Measurements from ENCODE around the gene DOLK.
"Not testable (repeated sequence)": the region's sequence is repeated elsewhere in the genome, so short reads cannot be mapped to it uniquely, and the experiment has no call there.

The DOLK gene

DNA sequence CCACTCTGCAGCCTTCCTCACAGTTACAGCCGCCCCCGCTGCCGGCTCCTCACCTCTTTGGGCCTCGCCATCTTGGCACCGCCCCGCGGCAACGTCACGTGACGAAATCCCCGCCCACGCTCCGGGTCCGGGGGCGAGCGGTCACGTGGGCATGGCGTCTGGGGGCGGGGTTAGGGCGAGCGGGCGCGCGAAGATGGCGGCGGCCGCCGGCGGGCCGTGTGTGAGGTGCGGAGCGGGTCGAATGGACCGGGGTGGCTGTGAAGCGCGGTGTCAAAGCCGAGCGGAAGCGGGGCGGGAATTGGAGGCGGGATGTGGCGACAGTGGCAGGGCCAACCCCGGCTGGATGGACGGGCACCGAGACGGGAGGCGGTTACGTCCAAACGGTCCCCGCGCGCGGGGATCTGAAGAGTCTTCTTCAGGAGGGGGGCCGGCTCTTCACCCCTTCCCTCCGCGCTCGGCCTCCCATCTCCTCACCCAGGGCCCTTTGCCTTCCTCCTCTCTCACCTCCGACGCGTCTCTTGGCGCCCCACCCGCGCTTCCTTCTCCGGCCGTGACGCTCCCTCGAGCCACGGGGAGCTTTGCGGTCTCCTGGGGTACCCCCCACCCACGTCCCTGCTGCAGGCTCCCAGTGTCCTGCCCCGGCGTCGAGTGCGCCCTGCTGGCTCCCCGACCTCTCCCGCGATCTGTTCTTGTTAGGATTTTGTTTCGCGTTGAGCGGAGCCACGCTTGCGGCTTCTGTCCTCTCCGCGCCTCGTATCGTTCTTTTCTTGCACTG is at the start of gene DOLK, which contains the start of gene NUP188:
Gene DOLK (minus strand): TSS at position 77 of the 775 bp plus-strand sequence. CDS start 300 bp downstream, outside the sequence.
Gene NUP188 (plus strand): TSS at position 173 of the 775 bp plus-strand sequence. CDS start 21 bp downstream, at position 194.
- peak; percentile 95 to 97 for DNase-seq

DNA sequence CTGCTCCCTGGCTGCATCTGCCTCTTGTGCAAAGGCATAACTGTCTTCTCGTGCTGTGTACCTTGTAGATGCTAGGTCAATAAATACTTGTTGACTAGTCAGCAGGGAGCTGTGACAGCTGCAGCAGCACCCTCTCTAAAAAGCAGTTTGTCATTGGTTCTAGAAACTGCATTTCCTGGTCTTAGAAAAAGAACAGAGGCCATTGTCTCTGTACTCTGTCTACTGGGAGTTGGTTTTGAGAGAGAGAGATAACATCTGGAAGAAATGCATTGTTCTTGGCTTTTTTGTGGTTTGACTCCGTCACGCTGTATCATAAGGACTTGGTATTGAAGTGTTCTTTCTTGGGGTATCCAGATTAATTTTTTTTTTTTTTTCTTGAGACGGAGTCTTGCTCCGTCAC is 48.4 kb upstream of the DOLK start:
- no peak for DNase-seq

GRCh38 chr9:128992995-128993394 is 45.6 kb upstream of the DOLK start:
- DNase-seq, result no peak

DNA sequence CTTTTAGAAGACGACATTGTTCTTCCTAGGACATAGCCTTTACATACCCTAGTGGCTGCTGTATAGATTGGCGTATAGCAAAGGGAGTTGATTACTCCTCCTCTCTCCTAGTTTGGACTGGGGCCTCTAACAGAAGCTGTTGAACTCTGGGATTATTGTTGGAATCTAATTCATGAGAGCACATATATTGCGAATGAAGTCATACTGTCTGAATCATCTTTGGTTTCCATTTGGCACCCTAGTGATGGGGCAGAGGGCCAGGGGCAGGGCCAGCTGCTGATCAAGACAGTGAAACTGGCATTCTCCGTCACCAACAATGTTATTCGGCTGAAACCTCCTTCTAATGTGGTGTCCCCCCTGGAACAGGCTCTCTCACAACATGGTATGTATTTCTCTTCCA is 40.4 kb upstream of the DOLK start:
- DNase-seq, result no peak

- DNase-seq, result no peak
Measured at GRCh38 chr9:128986671-128987070, 39.3 kb upstream of the DOLK start.

GRCh38 chr9:128983536-128983935 is 36.1 kb upstream of the DOLK start:
- DNase-seq, result no peak

DNA sequence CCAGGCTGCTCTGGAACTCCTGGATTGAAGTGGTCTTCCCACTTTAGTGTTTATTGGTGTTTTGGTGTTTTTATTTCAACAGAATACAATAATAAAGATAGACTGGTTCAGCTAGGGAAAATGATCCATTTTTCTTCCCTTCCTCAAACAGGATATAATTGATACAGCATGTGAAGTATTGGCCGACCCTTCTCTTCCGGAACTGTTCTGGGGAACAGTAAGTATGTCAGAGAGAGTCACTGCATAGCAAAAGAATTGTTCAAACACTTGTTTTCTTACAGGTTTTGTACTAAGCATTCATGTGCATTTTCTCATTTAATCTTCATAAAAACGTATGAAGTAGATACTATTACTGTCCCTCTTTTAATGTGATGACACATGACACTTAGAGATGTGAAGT is 31.7 kb upstream of the DOLK start:
- DNase-seq, result no peak

GRCh38 chr9:128972956-128973355 is 25.6 kb upstream of the DOLK start:
- DNase-seq, result no peak

- no peak for DNase-seq
Measured at GRCh38 chr9:128969491-128969890, 22.1 kb upstream of the DOLK start.

- not testable (repeated sequence) for DNase-seq
Measured at GRCh38 chr9:128961403-128961802, 14.0 kb upstream of the DOLK start.

- no peak for DNase-seq
Measured at GRCh38 chr9:128947277-128947526, 201 bp downstream of the DOLK start.

DNA sequence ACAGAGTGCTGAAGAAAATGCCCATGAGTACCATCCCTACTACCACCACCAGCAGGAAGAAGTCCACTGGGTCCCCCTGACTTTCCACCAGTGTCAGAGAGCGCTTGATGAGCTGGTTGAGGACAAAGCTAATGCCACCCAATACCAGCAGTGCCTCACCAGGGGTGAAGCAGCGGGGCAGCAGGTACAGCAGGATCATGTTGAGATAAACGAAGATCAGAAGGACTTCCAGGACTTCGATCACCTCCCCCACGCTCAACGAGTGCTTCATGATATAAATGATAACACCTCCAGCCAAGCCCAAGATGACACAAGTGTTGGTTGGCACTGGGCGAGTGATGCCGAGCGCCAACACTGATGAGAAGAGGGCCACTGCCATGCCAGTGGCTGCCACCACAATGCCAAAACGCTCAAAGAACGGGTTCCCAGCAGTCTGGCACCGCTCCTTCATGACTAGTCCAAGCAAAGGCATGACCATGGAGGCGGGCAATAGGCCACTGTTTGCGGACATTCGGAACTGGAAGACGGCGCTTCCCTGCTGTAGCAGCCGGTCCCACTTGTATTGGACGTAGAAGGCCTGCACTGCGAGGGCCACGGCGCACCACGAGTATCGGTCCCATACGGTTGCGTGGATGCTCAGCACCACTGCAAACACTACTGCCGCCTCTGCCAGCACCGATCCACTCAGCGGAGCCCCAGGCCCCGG is 679 bp downstream of the DOLK start:
- DNase-seq, result no peak

DNA sequence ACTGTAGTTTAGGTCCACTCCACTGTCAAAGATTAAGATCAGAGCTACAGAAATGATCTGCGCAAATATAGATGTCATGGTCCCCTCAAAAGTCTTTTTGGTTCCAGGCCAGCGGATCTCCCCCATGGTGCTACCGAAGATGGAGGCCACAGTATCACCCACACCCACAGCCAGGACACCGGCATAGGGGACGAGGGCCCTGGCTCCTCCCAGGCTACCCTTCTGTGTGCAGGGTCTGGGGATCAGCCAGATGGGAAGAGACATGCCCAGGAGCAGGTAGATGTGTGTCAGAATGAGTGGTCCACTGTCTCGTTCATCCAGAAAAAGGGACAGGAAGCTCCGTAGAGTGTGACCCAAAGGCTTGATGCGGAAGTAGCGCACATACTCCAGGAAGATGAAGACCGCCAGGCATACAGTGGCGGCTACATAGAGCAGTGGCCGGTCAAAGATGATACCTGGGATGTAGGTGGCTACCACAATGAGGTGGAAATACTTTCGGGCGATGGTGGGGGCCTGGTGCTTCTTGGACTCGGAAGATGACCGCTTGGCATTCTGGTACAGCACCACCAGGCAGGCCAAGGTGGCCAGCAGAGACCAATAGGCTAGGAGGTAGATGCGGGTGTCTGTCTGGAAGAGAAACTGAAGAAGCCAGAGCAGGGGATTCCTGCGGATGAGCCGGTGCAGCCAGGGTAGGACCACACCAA is 1.5 kb downstream of the DOLK start:
- no peak for DNase-seq

- DNase-seq, result not testable (repeated sequence)
Measured at GRCh38 chr9:128944966-128945365, 2.4 kb downstream of the DOLK start.

GRCh38 chr9:128943832-128944620 is 3.4 kb downstream of the DOLK start:
- no peak for DNase-seq

DNA sequence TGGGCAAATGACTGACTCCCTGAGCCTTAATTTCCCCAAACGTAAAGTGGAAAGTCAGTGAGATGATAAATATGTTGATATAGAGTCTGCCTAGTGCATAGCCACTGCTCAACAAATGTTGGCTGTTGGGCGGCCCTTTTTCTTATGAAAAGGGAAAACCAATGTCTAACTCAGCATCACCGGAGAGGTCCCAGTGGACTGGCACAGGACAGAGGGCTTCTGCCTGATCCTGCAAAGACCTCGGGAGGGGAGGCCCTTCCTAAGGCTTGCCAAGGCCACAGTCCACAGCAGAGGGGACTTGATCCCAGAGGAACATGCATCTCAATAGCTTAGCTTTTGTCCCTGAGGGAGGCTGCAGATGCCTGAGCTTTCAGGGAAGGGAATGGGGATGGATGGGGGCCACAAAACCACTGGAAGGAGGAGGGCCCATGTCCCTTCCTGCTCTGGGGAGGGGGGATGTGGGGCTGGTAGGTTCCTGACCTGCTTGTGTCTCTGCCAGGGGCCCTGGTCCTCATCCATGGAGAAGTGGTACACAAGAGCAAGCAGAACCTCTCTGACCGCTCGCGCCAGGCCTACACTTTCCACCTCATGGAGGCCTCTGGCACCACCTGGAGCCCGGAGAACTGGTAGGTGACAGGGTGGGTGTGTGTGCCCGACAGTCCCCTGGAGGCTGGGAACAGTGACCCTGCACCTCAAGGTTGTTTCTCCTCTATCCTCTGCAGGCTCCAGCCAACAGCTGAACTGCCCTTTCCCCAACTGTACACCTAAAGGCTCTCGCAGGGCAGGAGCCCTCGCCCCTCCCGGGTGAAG is 6.3 kb downstream of the DOLK start:
- no peak for DNase-seq

- no peak for DNase-seq
Measured at GRCh38 chr9:128940271-128940921, 7.0 kb downstream of the DOLK start.

- DNase-seq, result no peak
Measured at GRCh38 chr9:128937310-128938165, 9.9 kb downstream of the DOLK start.

DNA sequence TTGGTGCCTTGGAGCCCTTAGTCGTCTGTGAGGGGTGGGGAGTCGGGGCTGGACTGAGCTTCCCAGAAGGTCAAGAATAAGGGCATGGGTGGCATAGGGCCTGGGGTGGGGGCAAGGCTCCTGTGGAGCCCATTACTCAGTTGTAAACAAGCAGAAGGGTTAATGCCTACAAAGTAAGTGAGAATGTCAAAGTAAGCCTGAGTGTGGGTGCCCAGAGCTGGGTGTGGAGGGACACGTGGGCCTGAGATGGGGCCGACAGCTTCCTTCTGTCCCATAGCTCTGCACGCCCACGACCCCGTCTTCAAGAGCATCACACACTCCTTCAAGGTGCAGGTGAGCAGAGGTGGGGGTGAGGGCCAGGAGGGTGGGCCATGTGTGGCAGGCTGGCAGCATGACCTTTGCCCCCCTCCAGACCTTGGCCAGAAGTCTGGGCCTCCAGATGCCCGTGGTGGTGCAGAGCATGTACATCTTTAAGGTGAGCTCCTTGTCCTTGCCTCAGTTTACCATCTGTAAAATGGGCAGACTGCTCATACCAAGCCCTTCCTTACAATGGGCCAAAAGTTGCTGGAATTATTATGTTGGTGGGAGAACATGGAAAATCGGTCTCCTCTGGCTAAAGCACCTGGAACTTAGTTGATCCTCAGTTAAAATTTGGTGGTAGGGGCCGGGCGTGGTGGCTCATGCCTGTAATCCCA is 11.1 kb downstream of the DOLK start:
- no peak for DNase-seq

DNA sequence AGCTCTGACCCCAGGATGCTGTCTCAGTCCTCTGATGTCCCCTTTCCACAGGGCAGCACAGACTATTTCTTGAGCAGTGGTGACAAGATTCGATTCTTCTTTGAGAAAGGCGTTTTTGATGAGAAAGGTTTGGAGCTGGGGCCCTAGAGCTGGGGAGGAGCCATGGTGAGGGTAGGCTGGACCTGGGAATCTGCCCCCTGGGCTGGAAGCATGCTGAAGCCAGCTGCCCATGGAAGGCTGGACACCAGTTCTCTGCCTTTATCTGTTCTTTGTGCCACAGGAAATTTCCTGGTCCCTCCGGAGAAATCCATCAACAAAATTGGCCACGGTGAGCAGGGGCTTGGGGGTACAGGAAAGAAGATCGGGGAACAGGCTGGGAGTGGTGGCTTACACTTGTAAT is 13.7 kb downstream of the DOLK start:
- no peak for DNase-seq

All from CD4-positive, alpha-beta T cell treated with Interleukin-4 for 1 hour (primary cell).